Stimulated activated CD8-positive, alpha-beta memory T cell treated with anti-CD3 and anti-CD28 coated beads, Interleukin-7, amount 100 ng/mL, for 1 hour (primary cell): ENCODE results near the gene CDC42.
A peak's percentile ranks its signal among the peaks of the same experiment; 100 is the strongest.
"Not testable (repeated sequence)": the region's sequence is repeated elsewhere in the genome, so short reads cannot be mapped to it uniquely, and the experiment has no call there.

Experiments used
- DNase-seq, 2 donors: peaks; one replicate each; pipeline ENCODE4 v3.0.0-alpha.2; 2020; ENCODE audit warnings: low read depth in 2 of 2

Gene CDC42

GRCh38 chr1:22052115-22053016, at the start of gene CDC42:
CDC42 (plus strand) TSS chr1:22052709; CDS start chr1:22078479, 25,770 bp downstream.
- DNase-seq = peak; percentile 92 to 94

GRCh38 chr1:22002875-22003274, 49.6 kb upstream of the CDC42 start:
- DNase-seq = not testable (repeated sequence)

- not testable (repeated sequence) for DNase-seq
These were observed 48.5 kb upstream of the CDC42 start for GRCh38 chr1:22003959-22004358.

GRCh38 chr1:22005261-22006149, 47.0 kb upstream of the CDC42 start:
- DNase-seq = not testable (repeated sequence)

- not testable (repeated sequence) for DNase-seq
These were observed 45.8 kb upstream of the CDC42 start for GRCh38 chr1:22006736-22007135.

GRCh38 chr1:22007262-22007661, 45.2 kb upstream of the CDC42 start:
- DNase-seq = not testable (repeated sequence)

- DNase-seq = not testable (repeated sequence)
These were observed 42.9 kb upstream of the CDC42 start for GRCh38 chr1:22009566-22009965.

- not testable (repeated sequence) for DNase-seq
These were observed 39.8 kb upstream of the CDC42 start for GRCh38 chr1:22012752-22013151.

GRCh38 chr1:22014575-22015206, 37.8 kb upstream of the CDC42 start:
- DNase-seq = not testable (repeated sequence)

- DNase-seq = peak; percentile 24 to 25
These were observed 33.6 kb upstream of the CDC42 start for GRCh38 chr1:22018583-22019559.

GRCh38 chr1:22021061-22021460, 31.4 kb upstream of the CDC42 start:
- DNase-seq = no peak

GRCh38 chr1:22024485-22025367, 27.8 kb upstream of the CDC42 start:
- peak; percentile 39 to 45 for DNase-seq

- DNase-seq = peak; percentile 72 to 76
These were observed 26.9 kb upstream of the CDC42 start for GRCh38 chr1:22025368-22026155.

GRCh38 chr1:22026924-22027289, 25.6 kb upstream of the CDC42 start:
- no peak for DNase-seq

GRCh38 chr1:22030057-22030456, 22.5 kb upstream of the CDC42 start:
- no peak for DNase-seq

- no peak for DNase-seq
These were observed 22.0 kb upstream of the CDC42 start for GRCh38 chr1:22030473-22030872.

- DNase-seq = no peak
These were observed 21.1 kb upstream of the CDC42 start for GRCh38 chr1:22031214-22031962.

- DNase-seq = not testable (repeated sequence)
These were observed 17.7 kb upstream of the CDC42 start for GRCh38 chr1:22034834-22035233.
